HEK293 (cell line): ENCODE results near the gene CKAP2L.
"Not testable (repeated sequence)": the region's sequence is repeated elsewhere in the genome, so short reads cannot be mapped to it uniquely, and the experiment has no call there.

Experiments
- KLF16 ChIP-seq: fragments of 450-650 bp; formaldehyde crosslinking; IDR thresholded peaks from 2 replicates; pipeline ENCODE4 v1.5.1; 2017; ENCODE audit warnings: missing biosample characterization, missing genetic modification characterization
- YY1 ChIP-seq: fragments of 450-650 bp; formaldehyde crosslinking; IDR thresholded peaks from 2 replicates; pipeline ENCODE4 v1.5.1; 2018; ENCODE audit warnings: missing biosample characterization, missing genetic modification characterization
- ZNF202 ChIP-seq: fragments of 450-650 bp; formaldehyde crosslinking; IDR thresholded peaks from 2 replicates; pipeline ENCODE4 v1.5.1; 2016; ENCODE audit warnings: missing biosample characterization, missing genetic modification characterization, borderline replicate concordance
- ZNF239 ChIP-seq: fragments of 450-650 bp; formaldehyde crosslinking; IDR thresholded peaks from 2 replicates; pipeline ENCODE4 v1.5.1; 2016; ENCODE audit warnings: missing biosample characterization, missing genetic modification characterization
- ZNF274 ChIP-seq, 2 experiments: fragments of 200-500 bp in 1 of 2; fragments of 450-650 bp in 1 of 2; sonication (Bioruptor generic) in 1 of 2; formaldehyde crosslinking in 1 of 2; IDR thresholded peaks; 2 replicates each; pipeline versions ENCODE4 v1.5.1 to v1.6.1; 2014 to 2016; ENCODE audit warnings: borderline replicate concordance in 1 of 2, inconsistent platforms in 1 of 2, low read length in 1 of 2, missing biosample characterization in 1 of 2, missing genetic modification characterization in 1 of 2
- ZNF341 ChIP-seq: fragments of 450-650 bp; formaldehyde crosslinking; IDR thresholded peaks from 2 replicates; pipeline ENCODE4; 2016; ENCODE audit warnings: low read depth, missing biosample characterization, missing genetic modification characterization
- ZNF768 ChIP-seq: fragments of 450-650 bp; formaldehyde crosslinking; IDR thresholded peaks from 2 replicates; pipeline ENCODE4 v1.5.1; 2018; ENCODE audit warnings: missing biosample characterization, mild to moderate bottlenecking, missing genetic modification characterization
- TF ChIP-seq, protein P1 (sequence below): fragments of 450-650 bp; formaldehyde crosslinking; IDR thresholded peaks from 2 replicates; pipeline ENCODE4 v1.5.1; 2016; ENCODE audit warnings: missing biosample characterization, missing genetic modification characterization
- TF ChIP-seq, protein P2 (sequence below): fragments of 450-650 bp; formaldehyde crosslinking; IDR thresholded peaks from 2 replicates; pipeline ENCODE4 v1.5.1; 2016; ENCODE audit warnings: missing biosample characterization, missing genetic modification characterization

GRCh38 chr2:112706947-112707346, 57.5 kb downstream of the CKAP2L start:
- TF ChIP-seq ZNF341 (tag by site-specific recombination); ZNF274 (IDR thresholded peaks at IDR 0.05; ENCODE audit: low read length); ZNF274 (tag by site-specific recombination; IDR thresholded peaks at IDR 0.05; ENCODE audit: borderline replicate concordance); ZNF239; ZNF768; YY1 (tag by site-specific recombination); ZNF202 (tag by site-specific recombination); KLF16 (tag by site-specific recombination): not testable (repeated sequence)
- TF ChIP-seq, protein P1, sequence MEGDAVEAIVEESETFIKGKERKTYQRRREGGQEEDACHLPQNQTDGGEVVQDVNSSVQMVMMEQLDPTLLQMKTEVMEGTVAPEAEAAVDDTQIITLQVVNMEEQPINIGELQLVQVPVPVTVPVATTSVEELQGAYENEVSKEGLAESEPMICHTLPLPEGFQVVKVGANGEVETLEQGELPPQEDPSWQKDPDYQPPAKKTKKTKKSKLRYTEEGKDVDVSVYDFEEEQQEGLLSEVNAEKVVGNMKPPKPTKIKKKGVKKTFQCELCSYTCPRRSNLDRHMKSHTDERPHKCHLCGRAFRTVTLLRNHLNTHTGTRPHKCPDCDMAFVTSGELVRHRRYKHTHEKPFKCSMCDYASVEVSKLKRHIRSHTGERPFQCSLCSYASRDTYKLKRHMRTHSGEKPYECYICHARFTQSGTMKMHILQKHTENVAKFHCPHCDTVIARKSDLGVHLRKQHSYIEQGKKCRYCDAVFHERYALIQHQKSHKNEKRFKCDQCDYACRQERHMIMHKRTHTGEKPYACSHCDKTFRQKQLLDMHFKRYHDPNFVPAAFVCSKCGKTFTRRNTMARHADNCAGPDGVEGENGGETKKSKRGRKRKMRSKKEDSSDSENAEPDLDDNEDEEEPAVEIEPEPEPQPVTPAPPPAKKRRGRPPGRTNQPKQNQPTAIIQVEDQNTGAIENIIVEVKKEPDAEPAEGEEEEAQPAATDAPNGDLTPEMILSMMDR, result not testable (repeated sequence)
- TF ChIP-seq, protein P2, sequence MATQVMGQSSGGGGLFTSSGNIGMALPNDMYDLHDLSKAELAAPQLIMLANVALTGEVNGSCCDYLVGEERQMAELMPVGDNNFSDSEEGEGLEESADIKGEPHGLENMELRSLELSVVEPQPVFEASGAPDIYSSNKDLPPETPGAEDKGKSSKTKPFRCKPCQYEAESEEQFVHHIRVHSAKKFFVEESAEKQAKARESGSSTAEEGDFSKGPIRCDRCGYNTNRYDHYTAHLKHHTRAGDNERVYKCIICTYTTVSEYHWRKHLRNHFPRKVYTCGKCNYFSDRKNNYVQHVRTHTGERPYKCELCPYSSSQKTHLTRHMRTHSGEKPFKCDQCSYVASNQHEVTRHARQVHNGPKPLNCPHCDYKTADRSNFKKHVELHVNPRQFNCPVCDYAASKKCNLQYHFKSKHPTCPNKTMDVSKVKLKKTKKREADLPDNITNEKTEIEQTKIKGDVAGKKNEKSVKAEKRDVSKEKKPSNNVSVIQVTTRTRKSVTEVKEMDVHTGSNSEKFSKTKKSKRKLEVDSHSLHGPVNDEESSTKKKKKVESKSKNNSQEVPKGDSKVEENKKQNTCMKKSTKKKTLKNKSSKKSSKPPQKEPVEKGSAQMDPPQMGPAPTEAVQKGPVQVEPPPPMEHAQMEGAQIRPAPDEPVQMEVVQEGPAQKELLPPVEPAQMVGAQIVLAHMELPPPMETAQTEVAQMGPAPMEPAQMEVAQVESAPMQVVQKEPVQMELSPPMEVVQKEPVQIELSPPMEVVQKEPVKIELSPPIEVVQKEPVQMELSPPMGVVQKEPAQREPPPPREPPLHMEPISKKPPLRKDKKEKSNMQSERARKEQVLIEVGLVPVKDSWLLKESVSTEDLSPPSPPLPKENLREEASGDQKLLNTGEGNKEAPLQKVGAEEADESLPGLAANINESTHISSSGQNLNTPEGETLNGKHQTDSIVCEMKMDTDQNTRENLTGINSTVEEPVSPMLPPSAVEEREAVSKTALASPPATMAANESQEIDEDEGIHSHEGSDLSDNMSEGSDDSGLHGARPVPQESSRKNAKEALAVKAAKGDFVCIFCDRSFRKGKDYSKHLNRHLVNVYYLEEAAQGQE (tag by site-specific recombination), result not testable (repeated sequence)
